ENCODE measurements around the gene PPARG.

DNA sequence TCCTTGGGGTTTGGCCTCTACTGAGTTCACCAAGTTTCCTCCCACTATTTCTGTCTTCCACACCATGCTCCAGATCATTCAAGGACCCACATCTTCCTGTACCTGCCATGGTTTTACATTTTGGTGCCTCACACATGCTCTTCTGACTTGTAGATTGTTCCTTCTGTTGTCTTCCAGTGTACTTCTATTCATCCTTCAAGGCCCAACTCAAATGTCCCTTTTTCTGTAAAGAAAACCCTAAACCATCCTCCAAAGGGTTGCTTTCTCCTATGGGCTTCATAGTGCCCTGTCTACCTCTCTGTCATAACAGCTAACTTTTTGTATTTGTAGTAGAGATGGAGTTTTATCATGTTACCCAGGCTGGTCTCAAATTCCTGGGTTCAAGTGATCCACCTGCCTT lies 175.3 kb downstream of the PPARG start:
- TF ChIP-seq EZH2 (IDR thresholded peaks at IDR 0.05; ENCODE audit: insufficient read depth, poor library complexity, severe bottlenecking), result no peak
- no peak for TF ChIP-seq EZH2phosphoT487 (IDR thresholded peaks at IDR 0.05; ENCODE audit: insufficient read depth, low read depth)
